Activated CD4-positive, alpha-beta T cell treated with anti-CD3 and anti-CD28 coated beads for 36 hours (primary cell): ENCODE data around the gene CTNNB1. TPM values are rescaled to one million over a fixed set of nuclear protein-coding genes. Genes with fewer than 3 reads are reported as not detected.

Source experiments
- ATAC-seq: fragments of 200-7000 bp; cut with Tn5 transposase; one replicate; pipeline ENCODE4 v1.10.0; 2021; ENCODE audit warnings: mild to moderate bottlenecking, moderate library complexity
- CTCF ChIA-PET: fragments of 350-600 bp; sonication (Branson Sonifier 250); formaldehyde crosslinking; loops from one replicate; lab custom pipeline; 2021; ENCODE audit warnings: antibody characterized with exemption; lab: Charles Lee
- POLR2A ChIA-PET: fragments of 350-600 bp; sonication (Branson Sonifier 250); formaldehyde crosslinking; loops from one replicate; lab custom pipeline; 2021; ENCODE audit warnings: antibody characterized with exemption, inconsistent platforms; lab: Charles Lee
- DNase-seq: peaks from one replicate; pipeline ENCODE4 v3.0.0-alpha.2; 2020
- H3K27ac Mint-ChIP-seq: one replicate; pipeline ENCODE4 v1.8.0; 2021; ENCODE audit warnings: mixed read lengths
- H3K27me3 Mint-ChIP-seq: one replicate; pipeline ENCODE4 v1.8.0; 2021; ENCODE audit warnings: mixed read lengths
- H3K36me3 Mint-ChIP-seq: one replicate; pipeline ENCODE4 v1.8.0; 2021; ENCODE audit warnings: low read depth, mixed read lengths
- H3K4me1 Mint-ChIP-seq: one replicate; pipeline ENCODE4 v1.8.0; 2021; ENCODE audit warnings: mixed read lengths
- H3K4me3 Mint-ChIP-seq: one replicate; pipeline ENCODE4 v1.8.0; 2021; ENCODE audit warnings: mild to moderate bottlenecking, moderate library complexity, mixed read lengths
- H3K9me3 Mint-ChIP-seq: one replicate; pipeline ENCODE4 v1.8.0; 2021; ENCODE audit warnings: low read depth, mixed read lengths
- intact Hi-C, 2 experiments: fragments of 100-400 bp; cut with DNase I in 1 of 2; cut with micrococcal nuclease in 1 of 2; formaldehyde crosslinking; loops; one replicate each; pipeline versions ENCODE4 v1.14.2 to v1.15.1; 2022 to 2024; cut with DNase I, micrococcal nuclease
- total RNA-seq, 2 experiments: library from RNA; stranded (reverse); gene quantifications; one replicate each; pipeline ENCODE4 v1.2.3, GENCODE V29; 2021

The CTNNB1 gene
- total RNA-seq, 2 experiments from 2014 or later, result 114 to 158 TPM

GRCh38 chr3:41216422-41216821, 17.1 kb downstream of the CTNNB1 start:
- H3K4me1 Mint-ChIP-seq, result peaks cover 86% of the 10 kb centered on the region
- no peak overlapping the region for H3K27ac Mint-ChIP-seq
- DNase-seq, result no peak
- peaks cover 23% of the 10 kb centered on the region for H3K36me3 Mint-ChIP-seq
- ChIA-PET POLR2A (no interaction called here), CTCF (interaction anchor here (0.6 to 0.8 kb wide), 2 partner anchors 11 to 155 kb away, joined by 3 read pairs; no protein-coding TSS in a partner anchor)
- H3K27me3 Mint-ChIP-seq, result no peaks in the 10 kb centered on the region
- intact Hi-C loops, result no loop called here
- no peaks in the 10 kb centered on the region for H3K9me3 Mint-ChIP-seq
- no peak overlapping the region for H3K4me3 Mint-ChIP-seq
- no peak for ATAC-seq

- H3K9me3 Mint-ChIP-seq, result no peaks in the 10 kb centered on the region
- DNase-seq (no peak), ATAC-seq (peak; percentile 26)
- H3K4me1 Mint-ChIP-seq, result peaks cover 86% of the 10 kb centered on the region
- peaks cover 21% of the 10 kb centered on the region for H3K36me3 Mint-ChIP-seq
- no peaks in the 10 kb centered on the region for H3K27me3 Mint-ChIP-seq
- intact Hi-C loops, result no loop called here
- H3K4me3 Mint-ChIP-seq, result no peak overlapping the region
- peak overlapping the region; percentile 44 for H3K27ac Mint-ChIP-seq
- ChIA-PET POLR2A (no interaction called here), CTCF (interaction anchor here (0.6 kb wide), 1 partner anchor 156 kb away, joined by 3 read pairs; no protein-coding TSS in a partner anchor)
Observed at GRCh38 chr3:41216993-41217392, 17.7 kb downstream of the CTNNB1 start.

- ATAC-seq (no peak), DNase-seq (no peak)
- no peaks in the 10 kb centered on the region for H3K27me3 Mint-ChIP-seq
- ChIA-PET POLR2A (interaction anchor here (1.0 to 1.5 kb wide), 2 partner anchors 11 to 20 kb away, joined by 3 to 8 read pairs; partner anchors contain the start of gene CTNNB1), CTCF (interaction anchor here (0.8 kb wide), 1 partner anchor 16 kb away, joined by 3 read pairs; no protein-coding TSS in a partner anchor)
- peak overlapping the region; percentile 74 for H3K27ac Mint-ChIP-seq
- intact Hi-C loops, result no loop called here
- H3K36me3 Mint-ChIP-seq, result peaks cover 20% of the 10 kb centered on the region
- H3K4me3 Mint-ChIP-seq, result no peak overlapping the region
- peaks cover 71% of the 10 kb centered on the region for H3K4me1 Mint-ChIP-seq
- H3K9me3 Mint-ChIP-seq, result no peaks in the 10 kb centered on the region
Observed at GRCh38 chr3:41219424-41219823, 20.1 kb downstream of the CTNNB1 start.

GRCh38 chr3:41220906-41221677, 21.8 kb downstream of the CTNNB1 start:
- ATAC-seq, result no peak
- intact Hi-C loops, result no loop called here
- H3K4me3 Mint-ChIP-seq, result no peak overlapping the region
- H3K27ac Mint-ChIP-seq, result peak overlapping the region; percentile 60
- peaks cover 60% of the 10 kb centered on the region for H3K4me1 Mint-ChIP-seq
- no peaks in the 10 kb centered on the region for H3K27me3 Mint-ChIP-seq
- peaks cover 32% of the 10 kb centered on the region for H3K36me3 Mint-ChIP-seq
- CTCF ChIA-PET, result no interaction called here
- POLR2A ChIA-PET, result interaction anchor here (0.9 kb wide), 1 partner anchor 22 kb away, joined by 3 read pairs; the partner anchor contains the start of gene CTNNB1
- H3K9me3 Mint-ChIP-seq, result no peaks in the 10 kb centered on the region
- no peak for DNase-seq

GRCh38 chr3:41222012-41222411, 22.7 kb downstream of the CTNNB1 start:
- no peak for DNase-seq
- Mint-ChIP-seq H3K36me3 (peaks cover 37% of the 10 kb centered on the region), H3K4me3 (no peak overlapping the region), H3K4me1 (peaks cover 60% of the 10 kb centered on the region), H3K9me3 (no peaks in the 10 kb centered on the region), H3K27ac (peak overlapping the region; percentile 21), H3K27me3 (no peaks in the 10 kb centered on the region)
- CTCF ChIA-PET, result interaction anchor here (0.8 kb wide), 1 partner anchor 723 kb away, joined by 4 read pairs; no protein-coding TSS in a partner anchor
- no peak for ATAC-seq
- POLR2A ChIA-PET, result no interaction called here
- intact Hi-C loops, result no loop called here

- Mint-ChIP-seq H3K27ac (peak overlapping the region; percentile 72), H3K36me3 (peaks cover 41% of the 10 kb centered on the region), H3K4me1 (peaks cover 55% of the 10 kb centered on the region), H3K4me3 (no peak overlapping the region), H3K27me3 (no peaks in the 10 kb centered on the region), H3K9me3 (no peaks in the 10 kb centered on the region)
- no peak for DNase-seq
- intact Hi-C loops, result no loop called here
- no peak for ATAC-seq
- ChIA-PET CTCF (interaction anchor here (0.8 kb wide), 1 partner anchor 724 kb away, joined by 4 read pairs; no protein-coding TSS in a partner anchor), POLR2A (no interaction called here)
Observed at GRCh38 chr3:41222501-41222900, 23.2 kb downstream of the CTNNB1 start.

GRCh38 chr3:41223078-41223477, 23.8 kb downstream of the CTNNB1 start:
- H3K27ac Mint-ChIP-seq, result no peak overlapping the region
- no peak overlapping the region for H3K4me3 Mint-ChIP-seq
- ATAC-seq (no peak), DNase-seq (no peak)
- no peaks in the 10 kb centered on the region for H3K9me3 Mint-ChIP-seq
- ChIA-PET POLR2A (no interaction called here), CTCF (interaction anchor here (1.2 kb wide), 1 partner anchor 14 kb away, joined by 4 read pairs; no protein-coding TSS in a partner anchor)
- intact Hi-C loops, result no loop called here
- H3K27me3 Mint-ChIP-seq, result no peaks in the 10 kb centered on the region
- peaks cover 43% of the 10 kb centered on the region for H3K36me3 Mint-ChIP-seq
- peaks cover 52% of the 10 kb centered on the region for H3K4me1 Mint-ChIP-seq

- Mint-ChIP-seq H3K9me3 (no peaks in the 10 kb centered on the region), H3K27me3 (no peaks in the 10 kb centered on the region), H3K36me3 (peaks cover 49% of the 10 kb centered on the region), H3K4me1 (peaks cover 53% of the 10 kb centered on the region), H3K27ac (no peak overlapping the region), H3K4me3 (no peak overlapping the region)
- no peak for ATAC-seq
- ChIA-PET POLR2A (no interaction called here), CTCF (interaction anchor here (1.2 kb wide), 1 partner anchor 14 kb away, joined by 4 read pairs; no protein-coding TSS in a partner anchor)
- intact Hi-C loops, result no loop called here
- DNase-seq, result no peak
Observed at GRCh38 chr3:41223691-41224090, 24.4 kb downstream of the CTNNB1 start.

- ChIA-PET POLR2A (interaction anchor here (1.6 kb wide), 1 partner anchor 25 kb away, joined by 6 read pairs; the partner anchor contains the start of gene CTNNB1), CTCF (interaction anchor here (0.9 to 1.8 kb wide), 3 partner anchors 10 to 334 kb away, joined by 3 to 4 read pairs (median 4); no protein-coding TSS in a partner anchor)
- no peak overlapping the region for H3K27ac Mint-ChIP-seq
- ATAC-seq (no peak), DNase-seq (no peak)
- H3K9me3 Mint-ChIP-seq, result no peaks in the 10 kb centered on the region
- intact Hi-C loops, result no loop called here
- no peak overlapping the region for H3K4me3 Mint-ChIP-seq
- peaks cover 52% of the 10 kb centered on the region for H3K36me3 Mint-ChIP-seq
- H3K27me3 Mint-ChIP-seq, result no peaks in the 10 kb centered on the region
- H3K4me1 Mint-ChIP-seq, result peaks cover 48% of the 10 kb centered on the region
Observed at GRCh38 chr3:41224120-41224806, 25.0 kb downstream of the CTNNB1 start.

- CTCF ChIA-PET, result interaction anchor here (0.6 to 1.1 kb wide), 3 partner anchors 15 to 234 kb away, joined by 3 to 4 read pairs (median 3); no protein-coding TSS in a partner anchor
Observed at GRCh38 chr3:41234823-41235721, 35.8 kb downstream of the CTNNB1 start.

More at GRCh38 chr3:41234823-41235721, 35.8 kb downstream of the CTNNB1 start:
- no peaks in the 10 kb centered on the region for H3K9me3 Mint-ChIP-seq
- H3K36me3 Mint-ChIP-seq, result peaks cover 78% of the 10 kb centered on the region
- DNase-seq (no peak), ATAC-seq (no peak)
- peaks cover 3% of the 10 kb centered on the region for H3K4me1 Mint-ChIP-seq
- intact Hi-C loops, result no loop called here
- H3K27ac Mint-ChIP-seq, result peak overlapping the region; percentile 56
- H3K4me3 Mint-ChIP-seq, result no peak overlapping the region
- no peaks in the 10 kb centered on the region for H3K27me3 Mint-ChIP-seq
- POLR2A ChIA-PET, result no interaction called here
